Liver (tissue), 9 donors: ENCODE results near the gene FOXC2. TPM values are rescaled to one million over a fixed set of nuclear protein-coding genes. Genes with fewer than 3 reads are reported as not detected.

Experiments used
- DNase-seq: peaks from one replicate; pipeline ENCODE4 v3.0.0-alpha.2; 2017; ENCODE audit warnings: low spot score
- H3K27ac ChIP-seq, 2 donors: one replicate each; pipeline ENCODE4 v1.7.0; 2013; ENCODE audit warnings: inconsistent platforms in 2 of 2, low read length in 2 of 2, control low read depth in 1 of 2, low read depth in 1 of 2, mild to moderate bottlenecking in 1 of 2
- H3K27me3 ChIP-seq, 4 donors: one replicate each; pipeline versions ENCODE4 v1.6.1 to v1.7.0; 2013; ENCODE audit warnings: low read length in 3 of 4, inconsistent platforms in 1 of 4, mild to moderate bottlenecking in 1 of 4, moderate library complexity in 1 of 4; ENCODE audit not compliant: control insufficient read depth in 4 of 4, insufficient read depth in 4 of 4
- H3K36me3 ChIP-seq, 4 donors: one replicate each; pipeline versions ENCODE4 v1.6.1 to v1.7.0; 2013; ENCODE audit warnings: low read length in 3 of 4, mild to moderate bottlenecking in 3 of 4, low read depth in 1 of 4, moderate library complexity in 1 of 4; ENCODE audit not compliant: control insufficient read depth in 4 of 4, insufficient read depth in 3 of 4
- H3K4me1 ChIP-seq, 4 donors: one replicate each; pipeline versions ENCODE4 v1.6.1 to v1.7.0; 2013; ENCODE audit warnings: low read length in 3 of 4, mild to moderate bottlenecking in 3 of 4, moderate library complexity in 1 of 4; ENCODE audit not compliant: control insufficient read depth in 4 of 4, insufficient read depth in 4 of 4
- H3K4me3 ChIP-seq, 3 donors: one replicate each; pipeline versions ENCODE4 v1.6.1 to v1.7.0; 2013; ENCODE audit warnings: low read length in 3 of 3, control low read depth in 1 of 3, low read depth in 1 of 3, mild to moderate bottlenecking in 1 of 3
- H3K9ac ChIP-seq, 2 donors: one replicate each; pipeline ENCODE4 v1.7.0; 2013; ENCODE audit warnings: low read length in 2 of 2, mild to moderate bottlenecking in 2 of 2, moderate library complexity in 2 of 2, control low read depth in 1 of 2, low read depth in 1 of 2
- H3K9me3 ChIP-seq, 4 donors: one replicate each; pipeline versions ENCODE4 v1.6.1 to v1.7.0; 2013; ENCODE audit warnings: low read length in 3 of 4; ENCODE audit not compliant: control insufficient read depth in 4 of 4
- EGR1 ChIP-seq, 2 donors: IDR thresholded peaks; 2 replicates each; pipeline ENCODE4 v1.6.1; 2016 to 2018; ENCODE audit warnings: antibody characterized with exemption in 2 of 2, low read depth in 2 of 2
- FOXA1 ChIP-seq: IDR thresholded peaks from 2 replicates; pipeline ENCODE4 v1.6.1; 2016; ENCODE audit warnings: antibody characterized with exemption
- FOXA2 ChIP-seq: IDR thresholded peaks from 2 replicates; pipeline ENCODE4 v1.6.1; 2016; ENCODE audit warnings: antibody characterized with exemption
- GABPA ChIP-seq, 2 donors: IDR thresholded peaks in 1 of 2; conservative IDR thresholded peaks in 1 of 2; 2 replicates each; pipeline ENCODE4 v1.6.1; 2016; ENCODE audit warnings: antibody characterized with exemption in 2 of 2, mild to moderate bottlenecking in 1 of 2, moderate library complexity in 1 of 2
- HNF4A ChIP-seq, 2 donors: conservative IDR thresholded peaks; 2 replicates each; pipeline ENCODE4 v1.6.1; 2016; ENCODE audit warnings: antibody characterized with exemption in 2 of 2, mild to moderate bottlenecking in 2 of 2
- HNF4G ChIP-seq: IDR thresholded peaks from 2 replicates; pipeline ENCODE4 v1.6.1; 2016; ENCODE audit warnings: antibody characterized with exemption
- JUND ChIP-seq, 2 donors: IDR thresholded peaks; 2 replicates each; pipeline ENCODE4 v1.6.1; 2016; ENCODE audit warnings: antibody characterized with exemption in 2 of 2
- NR2F2 ChIP-seq: IDR thresholded peaks from 2 replicates; pipeline ENCODE4 v1.6.1; 2016; ENCODE audit warnings: antibody characterized with exemption
- RAD21 ChIP-seq, 2 donors: IDR thresholded peaks; 2 replicates each; pipeline ENCODE4 v1.6.1; 2016; ENCODE audit warnings: antibody characterized with exemption in 2 of 2, mild to moderate bottlenecking in 2 of 2
- RXRA ChIP-seq, 2 donors: IDR thresholded peaks; 2 replicates each; pipeline ENCODE4 v1.6.1; 2017 to 2018; ENCODE audit warnings: antibody characterized with exemption in 2 of 2, mild to moderate bottlenecking in 1 of 2
- SP1 ChIP-seq: IDR thresholded peaks from 2 replicates; pipeline ENCODE4 v1.6.1; 2018; ENCODE audit warnings: antibody characterized with exemption, mild to moderate bottlenecking
- TAF1 ChIP-seq: conservative IDR thresholded peaks from 2 replicates; pipeline ENCODE4 v1.6.1; 2016; ENCODE audit warnings: antibody characterized with exemption, mild to moderate bottlenecking
- YY1 ChIP-seq: IDR thresholded peaks from 2 replicates; pipeline ENCODE4 v1.6.1; 2016; ENCODE audit warnings: antibody characterized with exemption, mild to moderate bottlenecking
- WGBS: extraction: QIAGEN DNeasy Blood & Tissue Kit; methylation state at CpG from one replicate; pipeline ENCODE4 v1.1.7; 2013; 5-methylcytosine and 5-hydroxymethylcytosine counted together
- polyA plus RNA-seq, 2 donors: library from polyadenylated mRNA; stranded (reverse) in 1 of 2; unstranded in 1 of 2; fragments of 200-250 nt in 1 of 2; fragments of >200 nt in 1 of 2; fragmentation: Nextera tagmentation in 1 of 2; extraction: Ambion mirVana in 1 of 2; gene quantifications; one replicate each; pipeline versions ENCODE4 v1.2.1 to v1.2.3, GENCODE V29; 2013 to 2015
- total RNA-seq, 2 donors: library from RNA; depleted of rRNA; stranded (reverse); fragments of >200 nt; gene quantifications; one replicate each; pipeline ENCODE4 v1.2.3, GENCODE V29; 2014
- TF ChIP-seq, protein P1 (sequence below): IDR thresholded peaks from 2 replicates; pipeline ENCODE4 v1.6.1; 2016; ENCODE audit warnings: antibody characterized with exemption
- TF ChIP-seq, protein P2 (sequence below): IDR thresholded peaks from 2 replicates; pipeline ENCODE4 v1.6.1; 2016; ENCODE audit warnings: antibody characterized with exemption
- TF ChIP-seq, protein P3 (sequence below): fragments of 150-350 bp; IDR thresholded peaks from 2 replicates; pipeline ENCODE4 v1.5.1; 2017; ENCODE audit warnings: improper control_type of control experiment, low read depth, low read length; ENCODE audit not compliant: missing input control
- TF ChIP-seq, protein P4 (sequence below): IDR thresholded peaks from 2 replicates; pipeline ENCODE4 v1.6.1; 2016; ENCODE audit warnings: antibody characterized with exemption
- TF ChIP-seq, protein P5 (sequence below): IDR thresholded peaks from 2 replicates; pipeline ENCODE4 v1.6.1; 2016; ENCODE audit warnings: antibody characterized with exemption, mild to moderate bottlenecking
- donor health status: healthy.
- donor health status: healthy.
- donor health status: healthy.
- donor health status: healthy.
- donor health status: healthy.

FOXC2 gene
- total and polyA plus RNA-seq, 4 donors, result 0.03 to 0.09 (median 0.08) TPM; not detected in 1

DNA sequence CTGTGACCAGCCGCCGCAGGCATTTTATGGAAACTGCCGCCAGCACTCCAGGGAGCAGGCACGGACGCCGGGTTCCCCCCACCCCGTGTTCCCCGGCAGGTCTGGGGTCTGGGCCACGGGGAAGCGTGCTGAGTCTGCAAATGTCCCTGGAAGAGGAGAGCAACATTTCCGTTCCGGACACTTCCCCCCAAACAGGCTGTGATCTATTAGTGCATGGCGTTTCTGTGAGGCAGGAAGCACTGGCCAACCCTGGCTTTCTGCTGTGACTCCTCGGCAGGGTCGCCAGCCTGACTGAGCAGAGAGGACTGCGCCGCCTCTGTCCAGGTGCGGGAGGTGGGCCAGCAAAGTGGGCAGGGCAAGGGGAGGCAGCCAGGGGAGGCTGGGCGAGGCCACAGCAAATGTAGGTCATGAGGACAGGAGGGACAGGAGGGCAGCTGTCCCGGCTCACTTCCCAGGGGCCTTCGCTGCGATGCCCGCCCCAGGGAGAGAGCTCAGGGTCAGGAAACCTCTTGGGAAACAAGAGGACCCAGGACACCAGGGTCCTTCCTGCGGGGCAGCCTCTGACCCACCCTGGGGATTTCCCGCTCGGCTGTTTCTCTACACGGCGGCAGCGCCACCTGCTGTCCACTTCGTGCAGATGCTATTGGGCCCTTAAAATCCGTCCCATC, 46.8 kb upstream of the FOXC2 start:
- no peak overlapping the region for H3K4me3 ChIP-seq
- H3K9me3 ChIP-seq, result no peaks in the 10 kb centered on the region
- no peaks in the 10 kb centered on the region for H3K36me3 ChIP-seq
- peaks cover 0 to 15% (median 0%) of the 10 kb centered on the region in 4 donors for H3K4me1 ChIP-seq
- WGBS, result 20% methylated on average over 31 of the region's 31 CpGs
- H3K27ac ChIP-seq, result no peak overlapping the region
- peak; percentile 63 for DNase-seq
- no peak overlapping the region for H3K9ac ChIP-seq
- TF ChIP-seq JUND (IDR thresholded peaks at IDR 0.05), result no peak
- TF ChIP-seq, protein P1, sequence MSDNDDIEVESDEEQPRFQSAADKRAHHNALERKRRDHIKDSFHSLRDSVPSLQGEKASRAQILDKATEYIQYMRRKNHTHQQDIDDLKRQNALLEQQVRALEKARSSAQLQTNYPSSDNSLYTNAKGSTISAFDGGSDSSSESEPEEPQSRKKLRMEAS, result no peak
- TF ChIP-seq HNF4A (conservative IDR thresholded peaks at IDR 0.05), result no peak
- TF ChIP-seq, protein P2, sequence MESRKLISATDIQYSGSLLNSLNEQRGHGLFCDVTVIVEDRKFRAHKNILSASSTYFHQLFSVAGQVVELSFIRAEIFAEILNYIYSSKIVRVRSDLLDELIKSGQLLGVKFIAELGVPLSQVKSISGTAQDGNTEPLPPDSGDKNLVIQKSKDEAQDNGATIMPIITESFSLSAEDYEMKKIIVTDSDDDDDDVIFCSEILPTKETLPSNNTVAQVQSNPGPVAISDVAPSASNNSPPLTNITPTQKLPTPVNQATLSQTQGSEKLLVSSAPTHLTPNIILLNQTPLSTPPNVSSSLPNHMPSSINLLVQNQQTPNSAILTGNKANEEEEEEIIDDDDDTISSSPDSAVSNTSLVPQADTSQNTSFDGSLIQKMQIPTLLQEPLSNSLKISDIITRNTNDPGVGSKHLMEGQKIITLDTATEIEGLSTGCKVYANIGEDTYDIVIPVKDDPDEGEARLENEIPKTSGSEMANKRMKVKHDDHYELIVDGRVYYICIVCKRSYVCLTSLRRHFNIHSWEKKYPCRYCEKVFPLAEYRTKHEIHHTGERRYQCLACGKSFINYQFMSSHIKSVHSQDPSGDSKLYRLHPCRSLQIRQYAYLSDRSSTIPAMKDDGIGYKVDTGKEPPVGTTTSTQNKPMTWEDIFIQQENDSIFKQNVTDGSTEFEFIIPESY, result no peak
- no peak for TF ChIP-seq GABPA (IDR thresholded peaks at IDR 0.05 in 1 of 2, conservative IDR thresholded peaks at IDR 0.05 in 1 of 2)
- TF ChIP-seq FOXA1, result no peak
- TF ChIP-seq NR2F2, result peak; percentile 28
- TF ChIP-seq, protein P3, sequence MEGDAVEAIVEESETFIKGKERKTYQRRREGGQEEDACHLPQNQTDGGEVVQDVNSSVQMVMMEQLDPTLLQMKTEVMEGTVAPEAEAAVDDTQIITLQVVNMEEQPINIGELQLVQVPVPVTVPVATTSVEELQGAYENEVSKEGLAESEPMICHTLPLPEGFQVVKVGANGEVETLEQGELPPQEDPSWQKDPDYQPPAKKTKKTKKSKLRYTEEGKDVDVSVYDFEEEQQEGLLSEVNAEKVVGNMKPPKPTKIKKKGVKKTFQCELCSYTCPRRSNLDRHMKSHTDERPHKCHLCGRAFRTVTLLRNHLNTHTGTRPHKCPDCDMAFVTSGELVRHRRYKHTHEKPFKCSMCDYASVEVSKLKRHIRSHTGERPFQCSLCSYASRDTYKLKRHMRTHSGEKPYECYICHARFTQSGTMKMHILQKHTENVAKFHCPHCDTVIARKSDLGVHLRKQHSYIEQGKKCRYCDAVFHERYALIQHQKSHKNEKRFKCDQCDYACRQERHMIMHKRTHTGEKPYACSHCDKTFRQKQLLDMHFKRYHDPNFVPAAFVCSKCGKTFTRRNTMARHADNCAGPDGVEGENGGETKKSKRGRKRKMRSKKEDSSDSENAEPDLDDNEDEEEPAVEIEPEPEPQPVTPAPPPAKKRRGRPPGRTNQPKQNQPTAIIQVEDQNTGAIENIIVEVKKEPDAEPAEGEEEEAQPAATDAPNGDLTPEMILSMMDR, result peak; percentile 84
- TF ChIP-seq, protein P4, sequence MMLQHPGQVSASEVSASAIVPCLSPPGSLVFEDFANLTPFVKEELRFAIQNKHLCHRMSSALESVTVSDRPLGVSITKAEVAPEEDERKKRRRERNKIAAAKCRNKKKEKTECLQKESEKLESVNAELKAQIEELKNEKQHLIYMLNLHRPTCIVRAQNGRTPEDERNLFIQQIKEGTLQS, result no peak
- TF ChIP-seq HNF4G, result no peak
- TF ChIP-seq, protein P5, sequence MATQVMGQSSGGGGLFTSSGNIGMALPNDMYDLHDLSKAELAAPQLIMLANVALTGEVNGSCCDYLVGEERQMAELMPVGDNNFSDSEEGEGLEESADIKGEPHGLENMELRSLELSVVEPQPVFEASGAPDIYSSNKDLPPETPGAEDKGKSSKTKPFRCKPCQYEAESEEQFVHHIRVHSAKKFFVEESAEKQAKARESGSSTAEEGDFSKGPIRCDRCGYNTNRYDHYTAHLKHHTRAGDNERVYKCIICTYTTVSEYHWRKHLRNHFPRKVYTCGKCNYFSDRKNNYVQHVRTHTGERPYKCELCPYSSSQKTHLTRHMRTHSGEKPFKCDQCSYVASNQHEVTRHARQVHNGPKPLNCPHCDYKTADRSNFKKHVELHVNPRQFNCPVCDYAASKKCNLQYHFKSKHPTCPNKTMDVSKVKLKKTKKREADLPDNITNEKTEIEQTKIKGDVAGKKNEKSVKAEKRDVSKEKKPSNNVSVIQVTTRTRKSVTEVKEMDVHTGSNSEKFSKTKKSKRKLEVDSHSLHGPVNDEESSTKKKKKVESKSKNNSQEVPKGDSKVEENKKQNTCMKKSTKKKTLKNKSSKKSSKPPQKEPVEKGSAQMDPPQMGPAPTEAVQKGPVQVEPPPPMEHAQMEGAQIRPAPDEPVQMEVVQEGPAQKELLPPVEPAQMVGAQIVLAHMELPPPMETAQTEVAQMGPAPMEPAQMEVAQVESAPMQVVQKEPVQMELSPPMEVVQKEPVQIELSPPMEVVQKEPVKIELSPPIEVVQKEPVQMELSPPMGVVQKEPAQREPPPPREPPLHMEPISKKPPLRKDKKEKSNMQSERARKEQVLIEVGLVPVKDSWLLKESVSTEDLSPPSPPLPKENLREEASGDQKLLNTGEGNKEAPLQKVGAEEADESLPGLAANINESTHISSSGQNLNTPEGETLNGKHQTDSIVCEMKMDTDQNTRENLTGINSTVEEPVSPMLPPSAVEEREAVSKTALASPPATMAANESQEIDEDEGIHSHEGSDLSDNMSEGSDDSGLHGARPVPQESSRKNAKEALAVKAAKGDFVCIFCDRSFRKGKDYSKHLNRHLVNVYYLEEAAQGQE, result no peak
- no peak for TF ChIP-seq FOXA2
- TF ChIP-seq RAD21 (IDR thresholded peaks at IDR 0.05), result peak; percentile 78 to 83
- no peak for TF ChIP-seq EGR1 (IDR thresholded peaks at IDR 0.05; ENCODE audit: low read depth in 2 of 2)
- TF ChIP-seq TAF1, result no peak
- no peak for TF ChIP-seq SP1
- TF ChIP-seq YY1, result no peak
- no peak for TF ChIP-seq RXRA (IDR thresholded peaks at IDR 0.05)
- peaks cover 2 to 25% (median 14%) of the 10 kb centered on the region in 4 donors for H3K27me3 ChIP-seq
